ENCODE measurements around the gene GPR3.

The GPR3 gene

GRCh38 chr1:27348861-27349783 is 43.3 kb upstream of the GPR3 start:
- TF ChIP-seq, protein P1, sequence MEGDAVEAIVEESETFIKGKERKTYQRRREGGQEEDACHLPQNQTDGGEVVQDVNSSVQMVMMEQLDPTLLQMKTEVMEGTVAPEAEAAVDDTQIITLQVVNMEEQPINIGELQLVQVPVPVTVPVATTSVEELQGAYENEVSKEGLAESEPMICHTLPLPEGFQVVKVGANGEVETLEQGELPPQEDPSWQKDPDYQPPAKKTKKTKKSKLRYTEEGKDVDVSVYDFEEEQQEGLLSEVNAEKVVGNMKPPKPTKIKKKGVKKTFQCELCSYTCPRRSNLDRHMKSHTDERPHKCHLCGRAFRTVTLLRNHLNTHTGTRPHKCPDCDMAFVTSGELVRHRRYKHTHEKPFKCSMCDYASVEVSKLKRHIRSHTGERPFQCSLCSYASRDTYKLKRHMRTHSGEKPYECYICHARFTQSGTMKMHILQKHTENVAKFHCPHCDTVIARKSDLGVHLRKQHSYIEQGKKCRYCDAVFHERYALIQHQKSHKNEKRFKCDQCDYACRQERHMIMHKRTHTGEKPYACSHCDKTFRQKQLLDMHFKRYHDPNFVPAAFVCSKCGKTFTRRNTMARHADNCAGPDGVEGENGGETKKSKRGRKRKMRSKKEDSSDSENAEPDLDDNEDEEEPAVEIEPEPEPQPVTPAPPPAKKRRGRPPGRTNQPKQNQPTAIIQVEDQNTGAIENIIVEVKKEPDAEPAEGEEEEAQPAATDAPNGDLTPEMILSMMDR (IDR thresholded peaks at IDR 0.05) = no peak
- Histone ChIP-seq H3K4me3 (peak overlapping the region; percentile 70), H3K27ac (no peak overlapping the region)
- no peak for DNase-seq (ENCODE audit: low spot score)

DNA sequence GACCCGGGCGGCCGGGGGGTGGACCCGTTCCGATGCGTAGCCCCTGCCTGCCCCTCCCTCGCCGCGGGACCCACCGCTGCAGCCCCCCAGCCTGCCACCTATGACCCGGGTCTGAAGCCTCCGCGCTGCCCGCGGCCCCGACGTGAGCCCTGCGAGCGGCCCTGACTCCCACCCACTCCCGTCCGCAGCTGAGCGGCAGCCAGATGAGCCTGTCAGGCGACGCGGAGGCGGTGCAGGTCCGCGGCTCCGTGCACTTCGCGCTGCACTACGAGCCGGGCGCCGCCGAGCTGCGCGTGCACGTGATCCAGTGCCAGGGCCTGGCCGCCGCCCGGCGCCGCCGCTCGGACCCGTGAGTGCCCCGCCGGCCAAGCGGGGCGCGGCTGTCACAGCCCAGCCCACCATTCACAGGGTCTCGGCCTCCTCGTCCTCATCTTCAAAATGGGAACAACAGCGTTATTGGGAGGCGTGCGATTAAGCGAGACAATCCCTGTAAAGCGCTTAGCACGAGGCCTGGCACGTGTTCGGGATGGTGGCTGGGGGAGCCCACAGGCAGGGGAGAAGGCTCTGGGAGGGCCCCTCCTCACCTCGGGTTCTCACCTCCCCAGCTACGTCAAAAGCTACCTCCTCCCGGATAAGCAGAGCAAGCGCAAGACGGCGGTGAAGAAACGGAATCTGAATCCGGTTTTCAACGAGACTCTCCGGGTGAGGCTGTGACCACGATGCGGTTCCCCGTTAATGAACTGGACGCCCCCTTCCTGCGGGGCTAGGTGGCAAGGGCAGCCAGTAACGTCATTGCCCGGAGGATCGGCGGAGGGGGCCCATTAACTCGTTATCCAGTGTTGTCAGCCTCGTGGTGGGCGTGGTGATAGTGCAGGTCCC is 42.4 kb upstream of the GPR3 start:
- no peak for DNase-seq (ENCODE audit: low spot score)
- TF ChIP-seq, protein P1 (IDR thresholded peaks at IDR 0.05) = no peak
- Histone ChIP-seq H3K27ac (no peak overlapping the region), H3K4me3 (peak overlapping the region; percentile 70)

DNA sequence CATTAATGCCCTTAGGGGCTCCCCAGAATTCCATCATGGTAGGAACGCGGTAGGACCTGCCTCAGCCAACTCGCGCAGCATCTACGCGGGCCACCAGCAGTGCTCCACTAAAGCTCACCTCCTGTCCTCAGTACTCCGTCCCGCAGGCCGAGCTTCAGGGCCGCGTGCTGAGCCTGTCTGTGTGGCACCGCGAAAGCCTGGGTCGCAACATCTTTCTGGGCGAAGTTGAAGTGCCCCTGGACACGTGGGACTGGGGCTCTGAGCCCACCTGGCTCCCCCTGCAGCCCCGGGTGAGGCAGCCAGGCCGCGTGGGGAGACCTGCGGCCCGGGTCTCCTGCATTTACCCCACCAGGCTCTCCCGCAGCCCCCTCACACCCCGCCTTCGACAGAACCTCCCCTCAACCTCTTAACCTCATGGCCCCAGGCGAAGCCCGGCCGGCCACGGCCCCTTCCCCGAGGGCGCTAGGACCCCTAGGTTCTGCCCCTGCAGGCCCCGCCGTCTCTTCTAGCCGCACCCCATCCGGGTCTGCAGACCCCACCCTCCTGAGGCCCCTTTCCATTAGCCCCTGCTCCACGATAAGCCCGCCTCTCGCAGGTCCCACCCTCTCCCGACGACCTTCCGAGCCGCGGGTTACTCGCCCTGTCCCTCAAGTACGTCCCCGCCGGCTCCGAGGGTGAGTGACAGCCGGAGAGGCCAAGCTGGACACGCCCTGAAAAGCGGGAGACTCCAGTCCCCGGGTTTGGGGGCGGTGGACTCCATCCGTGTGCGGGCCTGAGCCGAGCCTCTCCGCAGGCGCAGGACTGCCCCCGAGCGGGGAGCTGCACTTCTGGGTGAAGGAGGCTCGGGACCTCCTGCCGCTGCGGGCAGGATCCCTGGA is 41.5 kb upstream of the GPR3 start:
- peak overlapping the region; percentile 70 for H3K4me3 ChIP-seq
- no peak for DNase-seq (ENCODE audit: low spot score)
- H3K27ac ChIP-seq = peak overlapping the region in 1 of 2 donors; percentile 56
- TF ChIP-seq, protein P1 (IDR thresholded peaks at IDR 0.05) = no peak

DNA sequence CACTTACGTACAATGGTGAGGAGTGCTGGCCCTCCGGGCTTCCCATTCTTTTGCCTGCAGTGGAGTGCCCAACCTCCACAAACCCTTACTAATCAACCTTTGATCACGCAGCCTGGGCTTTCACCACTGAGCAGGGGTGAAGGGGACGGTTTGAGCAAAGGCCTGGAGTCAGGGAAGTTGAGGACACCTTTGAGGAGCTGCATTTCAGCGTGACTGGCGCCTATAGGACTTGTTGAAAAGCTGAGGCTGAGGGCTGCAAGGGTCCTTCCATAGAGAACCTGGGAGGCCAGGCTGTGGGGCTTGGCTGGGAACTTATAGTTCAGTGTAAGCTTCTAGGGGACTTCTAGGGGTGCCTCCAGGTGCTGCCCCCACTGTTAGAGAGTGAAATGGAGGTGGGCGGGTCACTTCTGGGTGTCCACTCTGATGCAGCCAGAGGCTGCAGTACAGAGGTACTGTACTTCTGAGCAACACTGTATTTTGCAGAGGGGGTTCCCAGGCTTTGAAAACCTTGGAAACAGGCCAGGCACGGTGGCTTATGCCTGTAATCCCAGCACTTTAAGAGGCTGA is 40.8 kb upstream of the GPR3 start:
- H3K27ac ChIP-seq = peak overlapping the region in 1 of 2 donors; percentile 56
- H3K4me3 ChIP-seq = peak overlapping the region; percentile 55
- TF ChIP-seq, protein P1 (IDR thresholded peaks at IDR 0.05) = no peak
- DNase-seq (ENCODE audit: low spot score) = no peak

GRCh38 chr1:27353166-27353565 is 39.3 kb upstream of the GPR3 start:
- TF ChIP-seq, protein P1 (IDR thresholded peaks at IDR 0.05) = no peak
- no peak for DNase-seq (ENCODE audit: low spot score)
- Histone ChIP-seq H3K4me3 (no peak overlapping the region), H3K27ac (no peak overlapping the region)

DNA sequence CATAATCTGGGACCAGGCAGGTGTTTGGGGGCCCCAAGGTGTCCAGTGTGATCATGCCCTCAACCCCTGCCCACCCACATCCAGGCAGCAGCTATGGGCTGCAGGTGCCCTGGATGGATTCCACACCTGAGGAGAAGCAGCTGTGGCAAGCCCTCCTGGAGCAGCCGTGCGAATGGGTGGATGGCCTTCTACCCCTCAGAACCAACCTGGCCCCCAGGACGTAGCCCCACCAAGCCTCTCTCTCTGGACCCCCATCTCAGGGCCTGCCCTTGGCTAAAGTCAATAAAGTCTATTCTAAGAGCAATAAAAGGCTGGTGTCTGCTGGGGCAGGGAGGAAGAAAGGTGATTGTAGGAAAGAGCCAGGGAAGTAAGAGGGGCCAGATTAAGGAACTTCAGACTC is 38.8 kb upstream of the GPR3 start:
- no peak overlapping the region for H3K4me3 ChIP-seq

More for the DNA sequence above, 38.8 kb upstream of the GPR3 start:
- H3K27ac ChIP-seq = no peak overlapping the region
- DNase-seq (ENCODE audit: low spot score) = no peak
- TF ChIP-seq, protein P1 (IDR thresholded peaks at IDR 0.05) = no peak
